HG02840 (cell line): ENCODE measurements around the gene ADAM10.

Source experiments
- ATAC-seq: cut with Tn5 transposase; IDR thresholded peaks from one replicate; pipeline ENCODE4 v1.9.1; 2021; ENCODE audit warnings: mild to moderate bottlenecking, moderate library complexity, moderate number of reproducible peaks; ENCODE audit not compliant: unreplicated experiment, low FRiP score

ADAM10 gene

DNA sequence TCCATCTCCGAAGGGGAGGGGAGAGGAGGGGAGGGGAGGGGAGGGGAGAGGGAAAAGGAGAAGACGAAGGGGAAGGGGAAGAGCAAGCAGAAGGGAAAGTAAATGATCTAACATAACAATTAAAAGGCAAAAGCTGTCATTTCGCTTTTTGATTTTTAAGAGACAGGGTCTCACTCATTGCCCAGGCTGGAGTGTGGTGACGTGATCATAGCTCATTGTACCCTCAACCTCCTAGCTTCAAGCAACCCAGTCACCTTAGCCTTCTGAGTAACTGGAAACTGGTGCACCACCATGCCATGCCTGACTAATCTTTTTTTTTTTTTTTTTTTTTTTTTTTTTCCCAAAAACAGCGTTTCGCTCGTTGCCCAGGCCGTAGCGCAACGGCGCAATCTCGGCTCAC lies 22.6 kb downstream of the ADAM10 start:
- no peak for ATAC-seq

DNA sequence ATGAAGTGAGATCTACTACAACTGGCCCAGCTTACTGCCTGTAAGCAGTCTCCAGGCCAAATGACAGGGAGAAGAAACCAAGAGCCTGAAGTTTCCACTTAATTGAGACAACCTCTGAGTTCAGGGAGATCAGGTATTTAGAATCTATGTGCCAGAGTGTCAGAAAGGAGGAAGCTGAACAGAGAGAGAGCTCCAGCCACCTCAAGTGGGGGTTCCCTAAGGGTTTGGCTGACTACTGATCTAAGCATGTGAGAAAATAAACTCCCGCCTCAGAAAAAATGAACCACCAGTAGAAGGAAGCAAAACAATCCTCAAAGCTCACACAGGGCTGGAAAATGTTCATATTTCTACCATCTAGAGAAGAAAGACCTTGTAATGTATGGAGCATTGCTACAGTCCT lies 25.0 kb downstream of the ADAM10 start:
- peak; percentile 68 for ATAC-seq

GRCh38 chr15:58717357-58717756 lies 32.1 kb downstream of the ADAM10 start:
- no peak for ATAC-seq

GRCh38 chr15:58716027-58716426 lies 33.5 kb downstream of the ADAM10 start:
- ATAC-seq: no peak

DNA sequence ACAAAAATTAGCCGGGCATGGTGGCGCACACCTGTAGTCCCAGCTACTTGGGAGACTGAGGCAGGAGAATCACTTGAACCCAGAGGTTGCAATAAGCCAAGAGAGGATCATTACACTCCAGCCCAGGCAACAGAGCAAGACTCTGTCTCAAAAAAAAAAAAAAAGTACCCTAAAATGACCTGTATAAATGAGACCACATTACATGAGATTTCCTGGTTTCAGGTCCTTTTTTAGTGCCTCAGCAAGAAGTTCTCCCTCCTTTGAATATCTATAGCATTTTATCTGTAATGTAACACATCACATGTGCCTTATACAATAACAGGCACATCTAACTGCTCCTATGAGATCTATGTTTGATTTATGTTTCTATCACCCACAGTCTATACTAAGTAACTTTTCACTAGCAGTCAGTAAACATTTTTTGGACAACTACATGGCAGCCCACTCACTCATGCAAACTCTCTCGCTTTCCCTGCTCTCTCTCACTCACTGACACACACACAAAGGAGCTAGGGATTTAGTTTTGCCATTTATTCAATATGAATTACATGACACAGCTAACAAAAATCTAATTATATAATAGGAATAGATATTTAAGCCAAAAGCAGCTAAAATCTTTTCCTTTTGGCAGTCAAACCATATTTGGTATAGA lies 34.1 kb downstream of the ADAM10 start:
- no peak for ATAC-seq

- ATAC-seq: no peak
Observed at GRCh38 chr15:58710701-58711100, 38.8 kb downstream of the ADAM10 start.

DNA sequence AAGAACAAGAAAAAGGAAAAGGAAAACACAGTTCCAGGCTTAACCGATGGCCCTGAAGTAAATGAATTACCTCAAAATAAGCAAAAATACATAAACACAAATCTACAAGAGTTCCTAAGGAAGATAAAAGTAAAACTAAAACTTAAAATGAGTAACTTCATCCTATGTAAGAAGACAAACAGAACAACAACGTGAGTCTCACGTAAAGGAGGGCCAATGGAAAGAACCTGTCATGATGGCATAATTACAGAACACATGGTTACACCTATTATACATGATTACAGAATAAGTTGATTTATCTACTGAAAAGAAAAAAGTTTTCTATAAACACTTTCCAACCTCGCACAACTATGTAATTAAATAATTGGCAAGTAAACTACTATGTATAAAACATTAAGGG lies 42.1 kb downstream of the ADAM10 start:
- ATAC-seq: no peak

DNA sequence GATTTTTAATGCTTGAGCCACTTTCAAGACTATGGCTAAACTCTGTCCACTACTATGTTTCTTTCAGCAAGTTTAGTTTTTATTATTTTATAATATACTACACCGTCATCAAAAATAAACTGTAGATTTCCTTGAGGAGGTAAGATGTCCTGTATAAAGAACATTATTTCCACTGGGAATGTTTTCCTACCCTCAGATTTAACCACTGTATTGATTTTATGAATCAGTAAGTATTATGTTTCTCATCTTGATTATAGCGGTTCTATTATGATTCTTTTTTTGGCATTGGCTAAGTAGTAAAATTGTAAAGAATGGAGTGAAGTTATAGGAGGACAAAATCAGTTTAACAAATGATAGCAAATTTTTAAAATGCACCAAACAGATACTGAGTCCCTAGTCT lies 44.4 kb downstream of the ADAM10 start:
- no peak for ATAC-seq

GRCh38 chr15:58704155-58704865 lies 45.2 kb downstream of the ADAM10 start:
- ATAC-seq: no peak

DNA sequence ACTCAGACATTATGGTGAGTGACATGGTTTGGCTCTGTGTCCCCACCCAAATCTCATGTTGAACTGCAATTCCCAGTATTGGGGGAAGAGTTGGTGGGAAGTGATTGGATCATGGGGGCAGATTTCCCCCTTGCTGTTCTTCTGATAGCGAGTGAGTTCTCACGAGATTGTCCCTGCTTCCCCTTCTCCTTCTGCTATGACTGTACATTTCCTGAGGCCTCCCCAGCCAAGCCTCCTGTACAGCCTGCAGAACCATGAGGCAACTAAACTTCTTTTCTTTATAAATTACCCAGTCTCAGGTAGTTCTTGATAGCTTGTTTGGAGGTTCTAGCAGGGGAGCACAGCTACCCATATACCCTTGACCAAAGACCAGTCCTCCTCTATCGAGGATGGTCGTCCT lies 45.9 kb downstream of the ADAM10 start:
- ATAC-seq: no peak

GRCh38 chr15:58702233-58702632 lies 47.3 kb downstream of the ADAM10 start:
- no peak for ATAC-seq

GRCh38 chr15:58701376-58701775 lies 48.1 kb downstream of the ADAM10 start:
- ATAC-seq: no peak

- no peak for ATAC-seq
Observed at GRCh38 chr15:58699769-58700168, 49.7 kb downstream of the ADAM10 start.

DNA sequence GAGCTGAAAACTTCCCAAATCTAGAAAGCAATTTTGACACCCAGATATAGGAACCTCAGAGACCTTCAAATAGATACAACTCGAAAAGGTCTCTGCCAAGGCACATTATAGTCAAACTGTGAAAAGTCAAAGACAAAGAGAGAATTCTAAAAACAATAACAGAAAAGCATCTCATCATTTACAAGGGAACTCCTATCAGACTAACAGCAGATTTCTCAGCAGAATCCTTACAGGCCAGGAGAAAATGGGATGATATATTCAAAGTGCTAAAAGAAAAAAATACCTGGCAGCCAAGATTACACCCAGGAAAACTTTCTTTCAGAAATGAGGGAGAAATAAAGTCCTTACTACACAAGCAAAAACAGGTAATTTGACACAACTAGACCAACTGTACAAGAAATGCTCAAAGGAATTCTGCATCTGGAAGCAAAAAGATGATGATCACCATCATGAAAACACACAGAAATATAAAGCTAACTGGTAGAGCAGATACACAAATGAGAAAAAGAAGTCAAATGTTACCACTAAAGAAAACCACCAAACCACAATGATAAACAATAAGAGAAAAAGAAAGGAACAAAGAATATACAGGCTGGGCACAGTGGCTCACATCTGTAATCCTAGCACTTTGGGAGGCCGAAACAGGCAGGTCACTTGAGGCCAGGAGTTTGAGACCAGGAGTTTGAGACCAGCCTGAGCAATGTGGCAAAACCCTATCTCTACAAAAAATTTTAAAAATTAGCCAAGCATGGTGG lies 50.4 kb downstream of the ADAM10 start:
- no peak for ATAC-seq

DNA sequence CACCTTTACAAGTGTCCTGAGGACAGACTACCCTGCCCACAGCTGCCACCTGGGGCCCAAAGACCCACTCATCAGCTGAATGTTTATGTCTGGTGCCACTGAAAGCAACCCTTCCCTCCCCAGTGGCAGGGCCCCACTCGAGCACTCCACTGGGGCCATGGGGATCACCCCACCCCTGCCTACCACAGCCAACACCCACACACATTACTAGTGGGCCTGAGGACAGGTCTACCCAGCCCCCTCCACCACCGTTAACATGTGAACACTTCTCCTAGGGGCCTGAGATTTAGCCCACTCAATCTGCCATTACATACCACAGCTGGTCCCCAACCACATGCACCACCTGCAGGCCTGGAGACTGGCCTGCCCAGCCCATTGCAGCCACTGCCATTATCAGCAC lies 52.3 kb downstream of the ADAM10 start:
- ATAC-seq: no peak

GRCh38 chr15:58696738-58697137 lies 52.8 kb downstream of the ADAM10 start:
- no peak for ATAC-seq

GRCh38 chr15:58694641-58695398 lies 54.7 kb downstream of the ADAM10 start:
- no peak for ATAC-seq

GRCh38 chr15:58690703-58691102 lies 58.8 kb downstream of the ADAM10 start:
- ATAC-seq: no peak

- no peak for ATAC-seq
Observed at GRCh38 chr15:58689646-58690045, 59.9 kb downstream of the ADAM10 start.

GRCh38 chr15:58686286-58686685 lies 63.2 kb downstream of the ADAM10 start:
- ATAC-seq: no peak

DNA sequence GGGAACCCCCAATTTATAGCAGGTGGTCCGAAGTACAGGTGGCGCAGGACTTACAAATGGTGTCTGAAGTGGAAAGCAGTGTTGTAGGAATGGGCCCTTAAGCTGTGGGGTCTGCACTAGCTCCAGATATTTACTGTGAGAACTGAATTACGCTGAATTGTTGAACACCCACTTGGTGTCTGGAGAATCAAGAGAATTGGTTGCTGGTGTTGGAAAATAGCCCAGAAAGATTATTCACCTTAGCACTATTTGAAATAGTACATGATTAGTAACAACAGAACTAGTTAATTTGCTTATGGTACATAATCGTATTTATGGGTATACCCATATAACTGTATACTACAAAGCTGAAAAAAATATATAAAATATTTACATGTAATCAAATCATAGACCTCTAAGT lies 64.8 kb downstream of the ADAM10 start:
- no peak for ATAC-seq
